K562 (cell line): ENCODE results near the gene OSBPL7. TPM values are rescaled to one million over a fixed set of nuclear protein-coding genes. Genes with fewer than 3 reads are reported as not detected.
A peak's percentile ranks its signal among the peaks of the same experiment; 100 is the strongest.

Source experiments
- CBX8 ChIP-seq: fragments of 200-600 bp; sonication (generic); IDR thresholded peaks from 2 replicates; pipeline ENCODE4 v1.6.1; 2012; ENCODE audit warnings: borderline replicate concordance, mixed run types, low read depth, mild to moderate bottlenecking, moderate library complexity, mixed read lengths, low read length, control low read depth, inconsistent platforms; ENCODE audit not compliant: poor library complexity, severe bottlenecking; ENCODE audit errors: extremely low read depth
- CHAMP1 ChIP-seq: fragments of 450-650 bp; IDR thresholded peaks from 2 replicates; pipeline ENCODE4 v1.6.1; 2016; ENCODE audit warnings: mild to moderate bottlenecking
- CHCHD3 ChIP-seq: fragments of 250-450 bp; sonication (Bioruptor Pico); IDR thresholded peaks from 2 replicates; pipeline ENCODE4 v2.1.2; 2022; ENCODE audit warnings: mild to moderate bottlenecking
- DIDO1 ChIP-seq: fragments of 450-650 bp; IDR thresholded peaks from 2 replicates; pipeline ENCODE4 v1.6.1; 2016; ENCODE audit warnings: low read depth, missing biosample characterization, missing genetic modification characterization
- DPF2 ChIP-seq: fragments of 450-650 bp; IDR thresholded peaks from 2 replicates; pipeline ENCODE4 v1.6.1; 2016
- ESRRA ChIP-seq: fragments of 450-650 bp; IDR thresholded peaks from 2 replicates; pipeline ENCODE4 v1.6.1; 2014; ENCODE audit warnings: low read depth, mild to moderate bottlenecking, moderate library complexity, borderline replicate concordance
- ESRRB ChIP-seq: fragments of 250-450 bp; sonication (Bioruptor Pico); IDR thresholded peaks from 2 replicates; pipeline ENCODE4 v1.5.0; 2020; ENCODE audit warnings: mild to moderate bottlenecking, moderate library complexity, borderline replicate concordance
- HDGF ChIP-seq: fragments of 450-650 bp; IDR thresholded peaks from 2 replicates; pipeline ENCODE4 v1.6.1; 2016
- KAT8 ChIP-seq: fragments of 450-650 bp; IDR thresholded peaks from 2 replicates; pipeline ENCODE4 v1.6.1; 2016; ENCODE audit warnings: low read depth, mild to moderate bottlenecking
- LCOR ChIP-seq: sonication (generic); formaldehyde crosslinking; IDR thresholded peaks from 2 replicates; pipeline ENCODE4 v1.8.0; 2022; ENCODE audit warnings: mild to moderate bottlenecking, missing genetic modification reagents
- MEF2D ChIP-seq: conservative IDR thresholded peaks from 2 replicates; pipeline ENCODE4 v1.6.1; 2016; ENCODE audit warnings: low read depth, missing genetic modification characterization, missing compliant biosample characterization
- MIER1 ChIP-seq: fragments of 450-650 bp; IDR thresholded peaks from 2 replicates; pipeline ENCODE4 v1.6.1; 2016; ENCODE audit warnings: antibody characterized with exemption, mild to moderate bottlenecking, low read depth
- NFRKB ChIP-seq: fragments of 450-650 bp; IDR thresholded peaks from 2 replicates; pipeline ENCODE4 v1.6.1; 2016; ENCODE audit warnings: low read depth
- POLR3G ChIP-seq: IDR thresholded peaks from 2 replicates; pipeline ENCODE4 v1.6.1; 2011; ENCODE audit not compliant: insufficient read length, insufficient replicate concordance; ENCODE audit errors: extremely low read depth
- RCOR1 ChIP-seq, 2 experiments: IDR thresholded peaks; 2 replicates each; pipeline ENCODE4 v1.6.1; 2012; ENCODE audit warnings: low read depth in 2 of 2, low read length in 2 of 2, borderline replicate concordance in 1 of 2, improper control_type of control experiment in 1 of 2
- SAFB2 ChIP-seq: fragments of 200-400 bp; formaldehyde crosslinking; IDR thresholded peaks from 2 replicates; pipeline ENCODE4 v1.6.1; 2018; ENCODE audit warnings: borderline replicate concordance, low read length, low read depth, moderate library complexity; ENCODE audit not compliant: severe bottlenecking
- SNRNP70 ChIP-seq: fragments of 200-400 bp; formaldehyde crosslinking; optimal IDR thresholded peaks from 2 replicates; pipeline ENCODE3; 2017; ENCODE audit warnings: low read depth, low read length
- ZKSCAN3 ChIP-seq: fragments of 250-450 bp; sonication (Bioruptor Pico); IDR thresholded peaks from 2 replicates; pipeline ENCODE4 v1.4.0; 2020
- ZNF197 ChIP-seq: fragments of 200-800 bp; sonication (Bioruptor generic); IDR thresholded peaks from 2 replicates; pipeline ENCODE4 v1.6.1; 2016; ENCODE audit warnings: low read depth, missing genetic modification characterization, missing compliant biosample characterization
- polyA plus RNA-seq, 8 experiments: library from polyadenylated mRNA; depleted of rRNA in 4 of 8; stranded (reverse) in 5 of 8; unstranded in 3 of 8; fragments of >200 nt; fragmentation: Nextera tagmentation in 2 of 8; fragmentation: Illumina TruSeq in 1 of 8; extraction: Ambion mirVana in 2 of 8; extraction: Trizol in 1 of 8; gene quantifications; 2 replicates each; pipeline versions ENCODE4 v1.2.1 to v1.2.3, GENCODE V29; 2011 to 2014; ENCODE audit warnings: inconsistent platforms in 1 of 8, missing spikeins in 1 of 8
- total RNA-seq, 7 experiments: library from RNA; depleted of rRNA in 6 of 7; stranded (reverse); fragments of >200 nt in 6 of 7; fragmentation: Illumina TruSeq in 2 of 7; extraction: Trizol in 2 of 7; gene quantifications; 2 replicates each; pipeline versions ENCODE4 v1.2.1 to v1.2.3, GENCODE V29; 2011 to 2021; ENCODE audit warnings: low replicate concordance in 1 of 7
- TF ChIP-seq, protein P1 (sequence below): sonication (generic); IDR thresholded peaks from 2 replicates; pipeline ENCODE4 v1.6.1; 2016
- TF ChIP-seq, protein P2 (sequence below): fragments of 250-450 bp; sonication (Bioruptor Pico); IDR thresholded peaks from 2 replicates; pipeline ENCODE4 v1.4.0; 2020; ENCODE audit warnings: mild to moderate bottlenecking, moderate library complexity
- TF ChIP-seq, protein P3 (sequence below): sonication (generic); formaldehyde crosslinking; IDR thresholded peaks from 2 replicates; pipeline ENCODE4 v1.8.1; 2023; ENCODE audit warnings: mild to moderate bottlenecking, missing genetic modification reagents, moderate library complexity

The OSBPL7 gene
- total and polyA plus RNA-seq, 9 of the 15 experiments (the other 6 are each of a cell fraction or from before 2014, with no cell fraction given), result 0.32 to 11.9 (median 5.8) TPM

- TF ChIP-seq ZNF197 (CRISPR knock-in tag) (no peak), DPF2 (peak; percentile 22; the same call in 1 of the 2 replicates), CHAMP1 (no peak), CBX8 (no peak), POLR3G (no peak), ESRRB (CRISPR knock-in tag) (no peak), ZKSCAN3 (no peak), KAT8 (no peak), ESRRA (no peak), LCOR (CRISPR knock-in tag) (no peak; the same call in 1 of the 2 replicates), HDGF (no peak), NFRKB (no peak), CHCHD3 (CRISPR knock-in tag) (no peak), MEF2D (tag) (no peak), DIDO1 (tag) (no peak), SAFB2 (no peak), MIER1 (no peak), SNRNP70 (no peak), RCOR1 (IDR thresholded peaks at IDR 0.05; ENCODE audit: borderline replicate concordance in 1 of 2, low read depth in 2 of 2, low read length in 2 of 2) (peak in 1 of 2 experiments; percentile 56; a peak in 2 of 4 replicates)
- TF ChIP-seq, protein P1, sequence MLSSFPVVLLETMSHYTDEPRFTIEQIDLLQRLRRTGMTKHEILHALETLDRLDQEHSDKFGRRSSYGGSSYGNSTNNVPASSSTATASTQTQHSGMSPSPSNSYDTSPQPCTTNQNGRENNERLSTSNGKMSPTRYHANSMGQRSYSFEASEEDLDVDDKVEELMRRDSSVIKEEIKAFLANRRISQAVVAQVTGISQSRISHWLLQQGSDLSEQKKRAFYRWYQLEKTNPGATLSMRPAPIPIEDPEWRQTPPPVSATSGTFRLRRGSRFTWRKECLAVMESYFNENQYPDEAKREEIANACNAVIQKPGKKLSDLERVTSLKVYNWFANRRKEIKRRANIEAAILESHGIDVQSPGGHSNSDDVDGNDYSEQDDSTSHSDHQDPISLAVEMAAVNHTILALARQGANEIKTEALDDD, result no peak
- TF ChIP-seq, protein P2, sequence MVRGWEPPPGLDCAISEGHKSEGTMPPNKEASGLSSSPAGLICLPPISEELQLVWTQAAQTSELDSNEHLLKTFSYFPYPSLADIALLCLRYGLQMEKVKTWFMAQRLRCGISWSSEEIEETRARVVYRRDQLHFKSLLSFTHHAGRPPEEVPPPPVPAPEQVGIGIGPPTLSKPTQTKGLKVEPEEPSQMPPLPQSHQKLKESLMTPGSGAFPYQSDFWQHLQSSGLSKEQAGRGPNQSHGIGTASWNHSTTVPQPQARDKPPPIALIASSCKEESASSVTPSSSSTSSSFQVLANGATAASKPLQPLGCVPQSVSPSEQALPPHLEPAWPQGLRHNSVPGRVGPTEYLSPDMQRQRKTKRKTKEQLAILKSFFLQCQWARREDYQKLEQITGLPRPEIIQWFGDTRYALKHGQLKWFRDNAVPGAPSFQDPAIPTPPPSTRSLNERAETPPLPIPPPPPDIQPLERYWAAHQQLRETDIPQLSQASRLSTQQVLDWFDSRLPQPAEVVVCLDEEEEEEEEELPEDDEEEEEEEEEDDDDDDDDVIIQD (CRISPR knock-in tag), result no peak
- TF ChIP-seq, protein P3, sequence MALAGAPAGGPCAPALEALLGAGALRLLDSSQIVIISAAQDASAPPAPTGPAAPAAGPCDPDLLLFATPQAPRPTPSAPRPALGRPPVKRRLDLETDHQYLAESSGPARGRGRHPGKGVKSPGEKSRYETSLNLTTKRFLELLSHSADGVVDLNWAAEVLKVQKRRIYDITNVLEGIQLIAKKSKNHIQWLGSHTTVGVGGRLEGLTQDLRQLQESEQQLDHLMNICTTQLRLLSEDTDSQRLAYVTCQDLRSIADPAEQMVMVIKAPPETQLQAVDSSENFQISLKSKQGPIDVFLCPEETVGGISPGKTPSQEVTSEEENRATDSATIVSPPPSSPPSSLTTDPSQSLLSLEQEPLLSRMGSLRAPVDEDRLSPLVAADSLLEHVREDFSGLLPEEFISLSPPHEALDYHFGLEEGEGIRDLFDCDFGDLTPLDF (CRISPR knock-in tag), result no peak
Observed at GRCh38 chr17:47850692-47851573, 29.3 kb upstream of the OSBPL7 start, which contains the start of gene SP6 (continued).
